Upper lobe of right lung (tissue), 1 donor: ENCODE data around the gene ZNG1A. TPM values are rescaled to one million over a fixed set of nuclear protein-coding genes. Genes with fewer than 3 reads are reported as not detected.
"Not testable (repeated sequence)": the region's sequence is repeated elsewhere in the genome, so short reads cannot be mapped to it uniquely, and the experiment has no call there.

ENCODE experiments used
- ATAC-seq: fragments of 200-7000 bp; cut with Tn5 transposase; one replicate; pipeline ENCODE4 v1.9.1; 2020; ENCODE audit warnings: mild to moderate bottlenecking, moderate library complexity
- DNase-seq: peaks from one replicate; pipeline ENCODE4 v3.0.0-alpha.2; 2020
- H3K27ac ChIP-seq: fragments of 200-600 bp; one replicate; pipeline ENCODE4 v1.8.0; 2022
- H3K27me3 ChIP-seq: fragments of 200-600 bp; one replicate; pipeline ENCODE4 v1.8.0; 2022; ENCODE audit warnings: mild to moderate bottlenecking
- H3K36me3 ChIP-seq: fragments of 200-600 bp; one replicate; pipeline ENCODE4 v1.8.0; 2022
- H3K4me1 ChIP-seq: fragments of 200-600 bp; one replicate; pipeline ENCODE4 v1.8.0; 2022
- H3K4me3 ChIP-seq: fragments of 200-600 bp; one replicate; pipeline ENCODE4 v1.8.0; 2022; ENCODE audit warnings: mild to moderate bottlenecking
- H3K9me3 ChIP-seq: fragments of 200-600 bp; one replicate; pipeline ENCODE4 v1.8.0; 2022
- CTCF ChIP-seq: fragments of 200-600 bp; IDR thresholded peaks from one replicate; pipeline ENCODE4 v1.8.0; 2022; ENCODE audit warnings: antibody characterized with exemption
- intact Hi-C: fragments of 100-400 bp; cut with DNase I; formaldehyde crosslinking; loops from one replicate; pipeline ENCODE4 v1.11.0; 2022
- long read RNA-seq: library from polyadenylated mRNA; unstranded; transcript quantifications from one replicate; pipeline ENCODE4 v2.0.0, GENCODE V29; 2021
- total RNA-seq: library from RNA; stranded (reverse); fragmentation: NEBNext Ultra II Directional; extraction: Animal tissue kit (Norgen Biotek cat#: 25700); gene quantifications from one replicate; pipeline ENCODE4 v1.2.1, GENCODE V29; 2021
- donor health status: DM: no; HTN: yes; CAD: no; lungs with severe emphysema.

ZNG1A gene
- total RNA-seq, result 24.7 TPM
- long read RNA-seq, transcript CBWD1-201 (16 exons, 1,771 nt), result minor isoform, 7 of 44 reads
- long read RNA-seq, transcript CBWD1-202 (15 exons, 1,706 nt), result major isoform, 22 of 44 reads
- long read RNA-seq, partial matches to known transcripts, result 1 of 44 reads
- long read RNA-seq, other reads (novel, unspliced or antisense), result 6 of 44 reads

GRCh38 chr9:178970-179383 is at the start of gene ZNG1A:
TSS of gene ZNG1A (minus strand) at chr9:179056. CDS start at chr9:178969, 87 bp downstream.
- intact Hi-C loops, H3K4me1 ChIP-seq, H3K36me3 ChIP-seq, H3K27me3 ChIP-seq, H3K27ac ChIP-seq, DNase-seq, H3K9me3 ChIP-seq, ATAC-seq: not testable (repeated sequence)
- peak within 1 kb of the TSS; percentile 34 for H3K4me3 ChIP-seq

GRCh38 chr9:227860-228259 is 49.0 kb upstream of the ZNG1A start:
- no peaks in the 10 kb centered on the region for H3K27me3 ChIP-seq
- no peak for DNase-seq
- H3K4me1 ChIP-seq, result peaks cover 4% of the 10 kb centered on the region
- H3K27ac ChIP-seq, result no peak overlapping the region
- H3K9me3 ChIP-seq, result peaks cover 3% of the 10 kb centered on the region
- H3K4me3 ChIP-seq, result no peak overlapping the region
- no peak for TF ChIP-seq CTCF
- intact Hi-C loops, result no loop called here
- ATAC-seq, result peak; percentile 88
- no peaks in the 10 kb centered on the region for H3K36me3 ChIP-seq

GRCh38 chr9:224582-225520 is 46.0 kb upstream of the ZNG1A start:
- DNase-seq, result no peak
- peaks cover 4% of the 10 kb centered on the region for H3K4me1 ChIP-seq
- H3K27me3 ChIP-seq, result no peaks in the 10 kb centered on the region
- no peak for ATAC-seq
- intact Hi-C loops, result no loop called here
- no peak overlapping the region for H3K4me3 ChIP-seq
- TF ChIP-seq CTCF, result no peak
- no peaks in the 10 kb centered on the region for H3K36me3 ChIP-seq
- no peak overlapping the region for H3K27ac ChIP-seq
- H3K9me3 ChIP-seq, result peaks cover 3% of the 10 kb centered on the region

- Histone ChIP-seq H3K27ac (no peak overlapping the region), H3K27me3 (no peaks in the 10 kb centered on the region), H3K9me3 (peaks cover 3% of the 10 kb centered on the region), H3K36me3 (no peaks in the 10 kb centered on the region), H3K4me3 (no peak overlapping the region), H3K4me1 (peaks cover 4% of the 10 kb centered on the region)
- no peak for DNase-seq
- TF ChIP-seq CTCF, result no peak
- ATAC-seq, result no peak
- intact Hi-C loops, result no loop called here
Observed at GRCh38 chr9:224026-224425, 45.2 kb upstream of the ZNG1A start.

- H3K36me3 ChIP-seq, result no peaks in the 10 kb centered on the region
- peaks cover 4% of the 10 kb centered on the region for H3K4me1 ChIP-seq
- H3K4me3 ChIP-seq, result no peak overlapping the region
- H3K27ac ChIP-seq, result no peak overlapping the region
- H3K27me3 ChIP-seq, result no peaks in the 10 kb centered on the region
- no peaks in the 10 kb centered on the region for H3K9me3 ChIP-seq
- no peak for DNase-seq
- intact Hi-C loops, result no loop called here
- TF ChIP-seq CTCF, result no peak
- no peak for ATAC-seq
Observed at GRCh38 chr9:223152-223551, 44.3 kb upstream of the ZNG1A start.
